Panc1 (cell line): ENCODE measurements around the gene LNX1. TPM values are rescaled to one million over a fixed set of nuclear protein-coding genes. Genes with fewer than 3 reads are reported as not detected.

Experiments used
- ATAC-seq: fragments of 200-7000 bp; cut with Tn5 transposase; 2 replicates; pipeline ENCODE4 v1.9.1; 2020; ENCODE audit warnings: mild to moderate bottlenecking, moderate library complexity
- BruUV-seq: library from RNA; stranded (reverse); fragments of 400-500 nt; replicated peaks from 2 replicates; lab custom pipeline; 2021; lab: Mats Ljungman, UMichigan
- CTCF ChIA-PET: fragments of 300-600 bp; sonication (Branson Sonifier 250); formaldehyde crosslinking; loops from one replicate; lab custom pipeline; 2022; ENCODE audit warnings: antibody characterized with exemption; lab: Charles Lee
- POLR2A ChIA-PET: fragments of 300-600 bp; sonication (Branson Sonifier 250); formaldehyde crosslinking; loops from one replicate; lab custom pipeline; 2022; ENCODE audit warnings: antibody characterized with exemption; lab: Charles Lee
- DNase-seq: peaks from one replicate; pipeline ENCODE4 v3.0.0-alpha.2; 2010; ENCODE audit warnings: low read depth, low spot score
- H3K27ac ChIP-seq: 2 replicates; pipeline ENCODE4 v1.5.1; 2011; ENCODE audit warnings: mild to moderate bottlenecking, low read length, inconsistent platforms
- H3K27me3 ChIP-seq: fragments of 200-500 bp; sonication (Bioruptor generic); 2 replicates; pipeline ENCODE4 v1.6.0; 2014; ENCODE audit warnings: low read length, inconsistent platforms; ENCODE audit not compliant: control insufficient read depth, insufficient read depth
- H3K36me3 ChIP-seq: fragments of 200-500 bp; sonication (Bioruptor generic); 2 replicates; pipeline ENCODE4 v1.5.1; 2014; ENCODE audit warnings: inconsistent platforms, mild to moderate bottlenecking, low read length, moderate library complexity; ENCODE audit not compliant: control insufficient read depth, insufficient read depth
- H3K4me1 ChIP-seq: 2 replicates; pipeline ENCODE4 v1.5.1; 2011; ENCODE audit warnings: inconsistent platforms, mild to moderate bottlenecking, low read length, moderate library complexity; ENCODE audit not compliant: control insufficient read depth, insufficient read depth
- H3K4me3 ChIP-seq, 2 experiments: 2 replicates each; pipeline ENCODE4 v1.5.1; 2011 to 2012; ENCODE audit warnings: low read depth in 2 of 2, low read length in 2 of 2, mild to moderate bottlenecking in 2 of 2, inconsistent platforms in 1 of 2, moderate library complexity in 1 of 2
- H3K9me3 ChIP-seq: fragments of 200-500 bp; sonication (Bioruptor generic); 2 replicates; pipeline ENCODE4 v1.5.1; 2014; ENCODE audit warnings: low read depth, mild to moderate bottlenecking, inconsistent platforms, low read length, moderate library complexity; ENCODE audit not compliant: control insufficient read depth, insufficient read depth
- POLR2AphosphoS5 ChIP-seq: IDR thresholded peaks from 2 replicates; pipeline ENCODE4 v1.6.1; 2012; ENCODE audit warnings: mild to moderate bottlenecking, low read depth, low read length, moderate library complexity
- SIN3A ChIP-seq: IDR thresholded peaks from 2 replicates; pipeline ENCODE4 v1.6.1; 2012; ENCODE audit warnings: low read depth, mild to moderate bottlenecking, low read length, moderate library complexity, borderline replicate concordance; ENCODE audit not compliant: insufficient read depth
- TCF7L2 ChIP-seq: IDR thresholded peaks from 2 replicates; pipeline ENCODE4 v1.6.1; 2011; ENCODE audit warnings: mild to moderate bottlenecking, low read depth, low read length, inconsistent platforms
- in situ Hi-C: cut with HindIII; loops from 2 replicates; pipeline ENCODE4 v1.10.0; 2016; ENCODE audit warnings: low sequenced_read_pairs, low pct_unique_long_range_greater_than_20kb
- intact Hi-C: fragments of 100-400 bp; cut with micrococcal nuclease; formaldehyde crosslinking; loops from one replicate; pipeline ENCODE4 v1.10.0; 2022; ENCODE audit not compliant: unreplicated experiment
- total RNA-seq: library from RNA; stranded (reverse); gene quantifications from one replicate; pipeline ENCODE4 v1.2.1, GENCODE V29; 2021; ENCODE audit not compliant: unreplicated experiment
- TF ChIP-seq, protein P1 (sequence below), 2 experiments: IDR thresholded peaks; 2 replicates each; pipeline ENCODE4 v1.6.1; 2011 to 2012; ENCODE audit warnings: low read depth in 2 of 2, control low read depth in 1 of 2, low read length in 1 of 2, mild to moderate bottlenecking in 1 of 2, moderate library complexity in 1 of 2; ENCODE audit not compliant: insufficient read depth in 1 of 2
- TF ChIP-seq, protein P2 (sequence below): fragments of 450-650 bp; IDR thresholded peaks from 2 replicates; pipeline ENCODE4 v1.5.1; 2017; ENCODE audit warnings: mild to moderate bottlenecking

LNX1 gene
- total RNA-seq, 1 experiment from 2014 or later: 0.18 TPM

DNA sequence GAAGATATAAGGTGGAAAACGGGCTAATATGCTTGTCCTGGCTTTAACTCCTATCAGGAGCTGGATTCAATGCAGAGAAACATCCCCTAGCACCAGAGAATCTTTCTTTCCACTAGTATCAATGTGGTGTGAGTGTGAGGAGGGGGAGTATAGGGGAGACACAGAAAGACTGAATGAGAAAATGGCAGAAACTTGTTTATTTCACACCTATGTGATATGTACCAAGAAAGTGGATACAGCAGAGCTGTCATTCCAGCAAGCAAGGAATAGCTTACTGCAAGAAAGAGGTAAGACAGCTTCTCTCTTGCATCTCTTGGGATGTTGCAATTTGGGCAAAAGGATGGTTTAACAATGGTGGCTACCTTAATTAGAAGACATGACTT is 105.6 kb downstream of the LNX1 start:
- Histone ChIP-seq H3K27me3 (no peaks in the 10 kb centered on the region), H3K27ac (no peak overlapping the region), H3K36me3 (no peaks in the 10 kb centered on the region), H3K4me1 (no peaks in the 10 kb centered on the region), H3K9me3 (no peaks in the 10 kb centered on the region), H3K4me3 (no peak overlapping the region)
- no peak for DNase-seq
- TF ChIP-seq, protein P1, sequence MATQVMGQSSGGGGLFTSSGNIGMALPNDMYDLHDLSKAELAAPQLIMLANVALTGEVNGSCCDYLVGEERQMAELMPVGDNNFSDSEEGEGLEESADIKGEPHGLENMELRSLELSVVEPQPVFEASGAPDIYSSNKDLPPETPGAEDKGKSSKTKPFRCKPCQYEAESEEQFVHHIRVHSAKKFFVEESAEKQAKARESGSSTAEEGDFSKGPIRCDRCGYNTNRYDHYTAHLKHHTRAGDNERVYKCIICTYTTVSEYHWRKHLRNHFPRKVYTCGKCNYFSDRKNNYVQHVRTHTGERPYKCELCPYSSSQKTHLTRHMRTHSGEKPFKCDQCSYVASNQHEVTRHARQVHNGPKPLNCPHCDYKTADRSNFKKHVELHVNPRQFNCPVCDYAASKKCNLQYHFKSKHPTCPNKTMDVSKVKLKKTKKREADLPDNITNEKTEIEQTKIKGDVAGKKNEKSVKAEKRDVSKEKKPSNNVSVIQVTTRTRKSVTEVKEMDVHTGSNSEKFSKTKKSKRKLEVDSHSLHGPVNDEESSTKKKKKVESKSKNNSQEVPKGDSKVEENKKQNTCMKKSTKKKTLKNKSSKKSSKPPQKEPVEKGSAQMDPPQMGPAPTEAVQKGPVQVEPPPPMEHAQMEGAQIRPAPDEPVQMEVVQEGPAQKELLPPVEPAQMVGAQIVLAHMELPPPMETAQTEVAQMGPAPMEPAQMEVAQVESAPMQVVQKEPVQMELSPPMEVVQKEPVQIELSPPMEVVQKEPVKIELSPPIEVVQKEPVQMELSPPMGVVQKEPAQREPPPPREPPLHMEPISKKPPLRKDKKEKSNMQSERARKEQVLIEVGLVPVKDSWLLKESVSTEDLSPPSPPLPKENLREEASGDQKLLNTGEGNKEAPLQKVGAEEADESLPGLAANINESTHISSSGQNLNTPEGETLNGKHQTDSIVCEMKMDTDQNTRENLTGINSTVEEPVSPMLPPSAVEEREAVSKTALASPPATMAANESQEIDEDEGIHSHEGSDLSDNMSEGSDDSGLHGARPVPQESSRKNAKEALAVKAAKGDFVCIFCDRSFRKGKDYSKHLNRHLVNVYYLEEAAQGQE (IDR thresholded peaks at IDR 0.05; ENCODE audit: insufficient read depth in 1 of 2, low read depth in 2 of 2, low read length in 1 of 2): no peak
- TF ChIP-seq SIN3A (no peak), TCF7L2 (no peak), POLR2AphosphoS5 (no peak)
- TF ChIP-seq, protein P2, sequence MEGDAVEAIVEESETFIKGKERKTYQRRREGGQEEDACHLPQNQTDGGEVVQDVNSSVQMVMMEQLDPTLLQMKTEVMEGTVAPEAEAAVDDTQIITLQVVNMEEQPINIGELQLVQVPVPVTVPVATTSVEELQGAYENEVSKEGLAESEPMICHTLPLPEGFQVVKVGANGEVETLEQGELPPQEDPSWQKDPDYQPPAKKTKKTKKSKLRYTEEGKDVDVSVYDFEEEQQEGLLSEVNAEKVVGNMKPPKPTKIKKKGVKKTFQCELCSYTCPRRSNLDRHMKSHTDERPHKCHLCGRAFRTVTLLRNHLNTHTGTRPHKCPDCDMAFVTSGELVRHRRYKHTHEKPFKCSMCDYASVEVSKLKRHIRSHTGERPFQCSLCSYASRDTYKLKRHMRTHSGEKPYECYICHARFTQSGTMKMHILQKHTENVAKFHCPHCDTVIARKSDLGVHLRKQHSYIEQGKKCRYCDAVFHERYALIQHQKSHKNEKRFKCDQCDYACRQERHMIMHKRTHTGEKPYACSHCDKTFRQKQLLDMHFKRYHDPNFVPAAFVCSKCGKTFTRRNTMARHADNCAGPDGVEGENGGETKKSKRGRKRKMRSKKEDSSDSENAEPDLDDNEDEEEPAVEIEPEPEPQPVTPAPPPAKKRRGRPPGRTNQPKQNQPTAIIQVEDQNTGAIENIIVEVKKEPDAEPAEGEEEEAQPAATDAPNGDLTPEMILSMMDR: no peak
- ChIA-PET POLR2A (no interaction called here), CTCF (no interaction called here)
- no TSS peak for BruUV-seq
- ATAC-seq: no peak
- in situ Hi-C loops (no loop called here), intact Hi-C loops (loop anchor here (10.0 kb wide), 1 partner anchor 471 kb away; no protein-coding TSS in a partner anchor)

DNA sequence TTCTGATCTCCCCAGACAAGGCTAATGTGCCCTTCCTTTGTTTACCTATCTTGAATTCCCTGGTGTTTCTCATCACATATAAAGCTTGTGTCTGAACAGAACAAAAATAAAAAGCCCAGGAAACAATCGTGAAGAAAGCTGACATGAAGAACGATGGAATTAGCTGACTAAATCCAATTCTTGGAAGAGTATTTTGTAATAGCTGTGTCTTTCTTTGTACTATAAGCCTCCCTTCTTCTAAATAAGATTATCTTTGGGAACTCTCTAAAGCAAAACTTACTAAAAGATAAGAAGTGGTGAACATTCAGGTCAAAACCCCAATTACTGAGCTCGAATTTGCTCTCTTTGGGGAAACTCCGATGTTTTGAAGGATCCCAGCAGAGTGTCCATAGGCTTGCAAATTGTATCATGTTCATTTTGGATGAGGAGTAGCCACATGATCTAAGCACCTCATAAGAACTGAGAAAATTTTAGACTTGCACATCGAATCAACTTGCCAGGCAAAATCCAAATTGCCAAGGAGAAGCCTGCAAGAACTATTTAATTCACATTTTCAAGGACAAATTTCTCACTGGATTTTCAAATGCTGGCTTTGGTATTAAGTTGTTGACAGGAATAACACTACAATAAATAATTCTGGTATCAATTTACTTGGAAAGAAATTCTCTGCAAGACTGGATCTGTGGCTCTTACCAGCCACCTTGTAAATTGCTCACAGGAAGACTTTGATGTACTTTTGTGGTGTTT is 106.2 kb downstream of the LNX1 start:
- H3K36me3 ChIP-seq: no peaks in the 10 kb centered on the region
- CTCF ChIA-PET: no interaction called here
- ATAC-seq: no peak
- DNase-seq: no peak
- no peaks in the 10 kb centered on the region for H3K4me1 ChIP-seq
- TF ChIP-seq TCF7L2: no peak
- no peak for TF ChIP-seq POLR2AphosphoS5
- TF ChIP-seq, protein P1 (IDR thresholded peaks at IDR 0.05; ENCODE audit: insufficient read depth in 1 of 2, low read depth in 2 of 2, low read length in 1 of 2): no peak
- no peak for TF ChIP-seq SIN3A
- TF ChIP-seq, protein P2: no peak
- no peak overlapping the region for H3K4me3 ChIP-seq
- intact Hi-C loops (loop anchor here (10.0 kb wide), 1 partner anchor 470 kb away; no protein-coding TSS in a partner anchor), in situ Hi-C loops (no loop called here)
- POLR2A ChIA-PET: no interaction called here
- H3K27me3 ChIP-seq: no peaks in the 10 kb centered on the region
- H3K27ac ChIP-seq: no peak overlapping the region
- BruUV-seq: no TSS peak
- no peaks in the 10 kb centered on the region for H3K9me3 ChIP-seq
